Kidney epithelial cell (primary cell): Measurements from ENCODE around the gene CCDC186. TPM values are rescaled to one million over a fixed set of nuclear protein-coding genes. Genes with fewer than 3 reads are reported as not detected.
A peak's percentile ranks its signal among the peaks of the same experiment; 100 is the strongest.

ENCODE experiments used
- DNase-seq: peaks from one replicate; pipeline ENCODE4 v3.0.0-alpha.2; 2010; ENCODE audit warnings: low read depth
- H3K27me3 ChIP-seq: 2 replicates; pipeline ENCODE4 v1.6.0; 2011; ENCODE audit warnings: low read length; ENCODE audit not compliant: control insufficient read depth, insufficient read depth
- H3K36me3 ChIP-seq: 2 replicates; pipeline ENCODE4 v1.5.1; 2011; ENCODE audit warnings: low read length; ENCODE audit not compliant: control insufficient read depth, insufficient read depth
- H3K4me3 ChIP-seq: 2 replicates; pipeline ENCODE4 v1.5.1; 2011; ENCODE audit warnings: low read depth, mild to moderate bottlenecking, control low read depth, low read length
- total RNA-seq: library from RNA; depleted of rRNA; stranded (reverse); fragments of >200 nt; gene quantifications from 2 replicates; pipeline ENCODE4 v1.2.3, GENCODE V29; 2015
- TF ChIP-seq, protein P1 (sequence below): IDR thresholded peaks from 2 replicates; pipeline ENCODE4 v1.5.1; 2011; ENCODE audit warnings: mild to moderate bottlenecking, moderate library complexity, low read length, control low read depth, inconsistent platforms; ENCODE audit not compliant: insufficient read depth, poor library complexity, severe bottlenecking

Gene CCDC186
- total RNA-seq, 1 donor from 2014 or later, result 14.1 TPM

DNA sequence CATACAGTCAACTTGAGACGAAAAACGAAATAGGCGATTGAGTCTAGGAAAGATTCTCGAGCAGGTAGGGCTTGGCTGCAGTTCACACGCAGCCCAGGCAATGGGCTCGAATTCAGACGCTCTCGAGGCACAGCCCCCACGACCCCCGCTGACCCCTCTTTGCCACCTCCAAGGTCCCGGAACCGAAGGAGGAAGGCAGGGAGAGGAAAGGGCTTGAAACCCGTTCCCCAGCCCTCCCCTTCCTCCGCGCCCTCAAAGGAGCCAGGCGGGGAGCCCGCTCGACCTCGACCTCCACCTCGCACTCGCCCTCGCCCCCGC, 441 bp downstream of the CCDC186 start:
- H3K27me3 ChIP-seq, result no peaks in the 10 kb centered on the region
- H3K4me3 ChIP-seq, result peak overlapping the region; percentile 94
- no peak for DNase-seq
- H3K36me3 ChIP-seq, result no peaks in the 10 kb centered on the region
- TF ChIP-seq, protein P1, sequence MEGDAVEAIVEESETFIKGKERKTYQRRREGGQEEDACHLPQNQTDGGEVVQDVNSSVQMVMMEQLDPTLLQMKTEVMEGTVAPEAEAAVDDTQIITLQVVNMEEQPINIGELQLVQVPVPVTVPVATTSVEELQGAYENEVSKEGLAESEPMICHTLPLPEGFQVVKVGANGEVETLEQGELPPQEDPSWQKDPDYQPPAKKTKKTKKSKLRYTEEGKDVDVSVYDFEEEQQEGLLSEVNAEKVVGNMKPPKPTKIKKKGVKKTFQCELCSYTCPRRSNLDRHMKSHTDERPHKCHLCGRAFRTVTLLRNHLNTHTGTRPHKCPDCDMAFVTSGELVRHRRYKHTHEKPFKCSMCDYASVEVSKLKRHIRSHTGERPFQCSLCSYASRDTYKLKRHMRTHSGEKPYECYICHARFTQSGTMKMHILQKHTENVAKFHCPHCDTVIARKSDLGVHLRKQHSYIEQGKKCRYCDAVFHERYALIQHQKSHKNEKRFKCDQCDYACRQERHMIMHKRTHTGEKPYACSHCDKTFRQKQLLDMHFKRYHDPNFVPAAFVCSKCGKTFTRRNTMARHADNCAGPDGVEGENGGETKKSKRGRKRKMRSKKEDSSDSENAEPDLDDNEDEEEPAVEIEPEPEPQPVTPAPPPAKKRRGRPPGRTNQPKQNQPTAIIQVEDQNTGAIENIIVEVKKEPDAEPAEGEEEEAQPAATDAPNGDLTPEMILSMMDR, result no peak

DNA sequence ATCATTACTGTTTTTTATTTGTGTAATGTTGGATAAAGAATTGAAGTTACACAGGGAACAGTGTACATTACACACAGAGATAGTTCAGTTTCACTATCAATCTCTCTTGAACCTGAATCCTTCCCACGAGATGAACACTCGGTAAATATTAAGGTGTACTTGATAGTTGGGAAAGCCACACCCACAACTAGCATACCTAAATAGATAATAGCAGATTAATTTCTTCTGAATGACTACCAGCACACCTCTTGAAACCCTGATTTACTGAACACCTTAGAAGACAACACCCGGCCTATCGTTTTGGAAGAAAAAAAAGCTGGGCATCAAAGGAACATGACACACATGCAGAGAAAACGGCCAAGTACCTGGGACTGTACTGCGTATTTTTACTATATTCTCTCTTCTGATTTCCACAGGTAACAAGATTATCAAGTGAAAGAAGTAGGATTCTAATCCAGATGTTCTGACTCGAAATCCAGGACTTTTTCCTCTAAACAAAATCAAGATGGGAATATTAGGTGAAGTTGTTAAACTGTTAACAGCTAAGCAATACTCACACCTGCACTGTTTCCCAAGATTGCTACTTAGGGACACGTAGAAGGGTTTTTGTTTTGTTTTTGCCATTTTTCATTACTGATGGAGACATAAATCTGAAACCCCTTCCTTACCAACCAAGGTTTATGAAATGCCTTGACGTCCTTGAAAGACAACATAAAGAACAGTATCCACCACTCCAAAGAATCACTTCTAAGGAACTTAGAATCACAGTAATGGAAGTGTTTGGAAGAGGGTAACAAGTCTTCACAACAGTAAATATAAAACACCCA, 1.0 kb downstream of the CCDC186 start:
- TF ChIP-seq, protein P1, result no peak
- DNase-seq, result no peak
- no peaks in the 10 kb centered on the region for H3K27me3 ChIP-seq

DNA sequence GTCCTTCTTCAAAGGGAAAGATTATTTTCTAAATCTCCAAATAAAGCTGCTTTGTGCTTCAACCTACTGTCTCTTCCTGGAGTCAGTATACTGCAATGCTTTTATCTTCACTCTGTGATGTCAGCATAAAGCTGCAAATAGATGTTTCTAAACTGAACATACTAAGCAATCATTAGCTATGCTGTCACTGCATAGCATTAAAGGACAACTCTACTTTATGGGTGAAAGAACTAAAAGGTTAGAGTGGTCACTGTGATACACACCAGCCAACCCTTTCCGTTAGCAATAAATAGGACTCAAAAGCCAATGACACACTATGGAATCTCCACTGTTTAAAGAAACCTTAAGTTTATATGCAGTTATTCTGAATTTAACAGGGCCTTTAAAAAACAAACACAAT, 1.8 kb downstream of the CCDC186 start:
- no peak for DNase-seq
- TF ChIP-seq, protein P1, result no peak
- Histone ChIP-seq H3K4me3 (peak overlapping the region; percentile 94), H3K27me3 (no peaks in the 10 kb centered on the region), H3K36me3 (no peaks in the 10 kb centered on the region)

More for the DNA sequence above, 1.0 kb downstream of the CCDC186 start:
- no peaks in the 10 kb centered on the region for H3K36me3 ChIP-seq
- H3K4me3 ChIP-seq, result peak overlapping the region; percentile 94

DNA sequence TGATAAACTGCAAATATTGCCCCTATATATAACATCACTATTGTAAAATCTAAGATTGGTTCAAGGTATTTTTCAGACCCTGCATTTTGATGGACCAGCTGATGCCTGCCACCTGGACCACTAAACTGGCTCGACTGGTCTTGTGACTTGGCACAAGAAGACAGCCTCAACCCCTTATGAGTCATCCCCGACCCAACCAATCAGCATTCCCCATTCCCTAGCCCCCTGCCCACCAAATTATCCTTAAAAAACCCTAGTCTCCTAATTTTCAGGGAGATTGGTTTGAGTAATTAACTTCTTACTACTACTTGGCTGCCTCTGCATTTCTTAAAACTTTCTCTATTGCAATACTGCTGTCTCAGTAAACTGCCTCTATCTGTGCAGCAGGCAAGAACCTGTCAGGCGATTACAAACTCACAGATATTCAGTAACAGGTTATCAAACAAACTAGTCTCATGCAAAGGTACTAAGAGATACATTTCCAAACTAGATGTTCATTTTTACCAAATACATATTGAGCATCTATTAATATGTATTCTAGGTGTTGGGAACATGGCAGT, 5.5 kb downstream of the CCDC186 start:
- Histone ChIP-seq H3K36me3 (no peaks in the 10 kb centered on the region), H3K4me3 (no peak overlapping the region), H3K27me3 (no peaks in the 10 kb centered on the region)
- TF ChIP-seq, protein P1, result no peak
- DNase-seq, result no peak

DNA sequence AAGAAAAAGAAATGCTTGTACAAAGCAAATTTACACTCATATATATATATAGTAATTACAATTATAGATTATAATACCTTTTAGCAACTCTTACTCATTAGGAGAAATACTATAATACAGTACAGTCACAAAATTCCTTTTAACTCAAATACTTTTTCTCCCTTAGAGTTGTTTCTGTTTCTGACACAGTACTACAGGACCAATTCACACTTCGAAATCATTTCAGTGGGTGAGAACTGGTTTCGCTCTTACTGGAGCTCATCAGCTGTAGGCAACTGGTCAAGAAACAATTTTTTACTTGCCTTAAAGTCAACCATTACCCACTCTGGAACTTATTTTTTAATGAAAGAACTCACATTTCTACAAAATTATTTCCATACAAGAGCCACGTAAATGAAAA, 6.0 kb downstream of the CCDC186 start:
- Histone ChIP-seq H3K4me3 (no peak overlapping the region), H3K27me3 (no peaks in the 10 kb centered on the region), H3K36me3 (no peaks in the 10 kb centered on the region)
- no peak for DNase-seq
- TF ChIP-seq, protein P1, result no peak
